HepG2 (cell line): ENCODE measurements around the gene SF3B6. TPM values are rescaled to one million over a fixed set of nuclear protein-coding genes. Genes with fewer than 3 reads are reported as not detected.

Experiments used
- ARNTL ChIP-seq: sonication (generic); formaldehyde crosslinking; IDR thresholded peaks from 2 replicates; pipeline ENCODE4 v1.4.0; 2020; ENCODE audit warnings: mild to moderate bottlenecking, missing genetic modification reagents
- EZH2 ChIP-seq: conservative IDR thresholded peaks from 2 replicates; pipeline ENCODE4 v1.6.1; 2012; ENCODE audit warnings: mild to moderate bottlenecking, low read depth, low read length, moderate library complexity
- FOXA3 ChIP-seq: IDR thresholded peaks from 2 replicates; pipeline ENCODE4 v1.6.1; 2016; ENCODE audit warnings: missing genetic modification reagents, missing compliant biosample characterization
- GATAD1 ChIP-seq: IDR thresholded peaks from 2 replicates; pipeline ENCODE4 v1.6.1; 2016; ENCODE audit warnings: missing genetic modification reagents, missing compliant biosample characterization
- GLI4 ChIP-seq: sonication (generic); formaldehyde crosslinking; IDR thresholded peaks from 2 replicates; pipeline ENCODE4 v1.5.1; 2020; ENCODE audit warnings: missing genetic modification reagents, mild to moderate bottlenecking, moderate library complexity, borderline replicate concordance
- GZF1 ChIP-seq: sonication (generic); formaldehyde crosslinking; IDR thresholded peaks from 2 replicates; pipeline ENCODE4 v1.5.1; 2020; ENCODE audit warnings: mild to moderate bottlenecking, missing genetic modification reagents
- HMGXB3 ChIP-seq: sonication (generic); formaldehyde crosslinking; IDR thresholded peaks from 2 replicates; pipeline ENCODE4 v1.4.0; 2020; ENCODE audit warnings: missing genetic modification reagents, borderline replicate concordance
- IKZF1 ChIP-seq: fragments of 450-650 bp; IDR thresholded peaks from 2 replicates; pipeline ENCODE4 v1.7.1; 2016
- NFKB2 ChIP-seq: sonication (generic); formaldehyde crosslinking; IDR thresholded peaks from 2 replicates; pipeline ENCODE4 v1.4.0; 2020; ENCODE audit warnings: missing genetic modification reagents, borderline replicate concordance
- POLR2G ChIP-seq: fragments of 200-400 bp; formaldehyde crosslinking; IDR thresholded peaks from 2 replicates; pipeline ENCODE4 v1.6.1; 2018; ENCODE audit warnings: mild to moderate bottlenecking, low read depth, low read length, moderate library complexity
- RORA ChIP-seq: sonication (generic); formaldehyde crosslinking; IDR thresholded peaks from 2 replicates; pipeline ENCODE4 v1.5.0; 2020; ENCODE audit warnings: mild to moderate bottlenecking, missing genetic modification reagents, moderate library complexity
- SNAPC2 ChIP-seq: sonication (generic); formaldehyde crosslinking; IDR thresholded peaks from 2 replicates; pipeline ENCODE4 v1.8.1; 2022; ENCODE audit warnings: mild to moderate bottlenecking, missing genetic modification reagents
- TFDP2 ChIP-seq: sonication (generic); formaldehyde crosslinking; IDR thresholded peaks from 2 replicates; pipeline ENCODE4 v1.4.0; 2020; ENCODE audit warnings: missing genetic modification reagents
- ZBTB1 ChIP-seq: sonication (generic); formaldehyde crosslinking; IDR thresholded peaks from 2 replicates; pipeline ENCODE4 v1.4.0; 2020; ENCODE audit warnings: missing genetic modification reagents, borderline replicate concordance
- ZNF350 ChIP-seq: sonication (generic); formaldehyde crosslinking; IDR thresholded peaks from 2 replicates; pipeline ENCODE4 v1.4.0; 2020; ENCODE audit warnings: mild to moderate bottlenecking, low read depth, missing genetic modification reagents, borderline replicate concordance
- polyA plus RNA-seq, 8 experiments: library from polyadenylated mRNA; depleted of rRNA in 3 of 8; stranded (reverse) in 7 of 8; unstranded in 1 of 8; fragments of >200 nt; fragmentation: Illumina TruSeq in 4 of 8; extraction: Trizol in 4 of 8; gene quantifications; 2 replicates each; pipeline versions ENCODE4 v1.2.1 to v1.2.3, GENCODE V29; 2011 to 2016; ENCODE audit warnings: low read depth in 4 of 8, missing spikeins in 1 of 8, mixed read lengths in 1 of 8; ENCODE audit not compliant: insufficient read depth in 1 of 8
- total RNA-seq, 5 experiments: library from RNA; depleted of rRNA; stranded (reverse); fragments of >200 nt; fragmentation: Illumina TruSeq; extraction: Trizol; gene quantifications; 2 replicates each; pipeline ENCODE4 v1.2.3, GENCODE V29; 2016; ENCODE audit warnings: low read depth in 1 of 5
- TF ChIP-seq, protein P1 (sequence below): sonication (generic); formaldehyde crosslinking; IDR thresholded peaks from 2 replicates; pipeline ENCODE4 v1.5.0; 2020; ENCODE audit warnings: mild to moderate bottlenecking, missing genetic modification reagents
- TF ChIP-seq, protein P2 (sequence below): sonication (generic); formaldehyde crosslinking; IDR thresholded peaks from 2 replicates; pipeline ENCODE4 v1.4.0; 2020; ENCODE audit warnings: mild to moderate bottlenecking, missing genetic modification reagents
- TF ChIP-seq, protein P3 (sequence below): sonication (generic); formaldehyde crosslinking; IDR thresholded peaks from 2 replicates; pipeline ENCODE4 v1.9.0; 2021; ENCODE audit warnings: missing genetic modification reagents, mild to moderate bottlenecking, borderline replicate concordance

Gene SF3B6
- total and polyA plus RNA-seq, 2 of the 13 experiments (the other 11 are each of a cell fraction or from before 2014, with no cell fraction given), result 177 to 182 TPM

- TF ChIP-seq HMGXB3, result 0 out of 2 replicates have a peak, but pooled peaks have one; percentile 40
- TF ChIP-seq ZBTB1, result 0 out of 2 replicates have a peak, but pooled peaks have one; percentile 10
- TF ChIP-seq EZH2, result no peak
- no peak for TF ChIP-seq TFDP2 (CRISPR knock-in tag)
- TF ChIP-seq, protein P1, sequence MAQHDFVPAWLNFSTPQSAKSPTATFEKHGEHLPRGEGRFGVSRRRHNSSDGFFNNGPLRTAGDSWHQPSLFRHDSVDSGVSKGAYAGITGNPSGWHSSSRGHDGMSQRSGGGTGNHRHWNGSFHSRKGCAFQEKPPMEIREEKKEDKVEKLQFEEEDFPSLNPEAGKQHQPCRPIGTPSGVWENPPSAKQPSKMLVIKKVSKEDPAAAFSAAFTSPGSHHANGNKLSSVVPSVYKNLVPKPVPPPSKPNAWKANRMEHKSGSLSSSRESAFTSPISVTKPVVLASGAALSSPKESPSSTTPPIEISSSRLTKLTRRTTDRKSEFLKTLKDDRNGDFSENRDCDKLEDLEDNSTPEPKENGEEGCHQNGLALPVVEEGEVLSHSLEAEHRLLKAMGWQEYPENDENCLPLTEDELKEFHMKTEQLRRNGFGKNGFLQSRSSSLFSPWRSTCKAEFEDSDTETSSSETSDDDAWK (CRISPR knock-in tag), result no peak
- TF ChIP-seq RORA (CRISPR knock-in tag), result no peak
- TF ChIP-seq, protein P2, sequence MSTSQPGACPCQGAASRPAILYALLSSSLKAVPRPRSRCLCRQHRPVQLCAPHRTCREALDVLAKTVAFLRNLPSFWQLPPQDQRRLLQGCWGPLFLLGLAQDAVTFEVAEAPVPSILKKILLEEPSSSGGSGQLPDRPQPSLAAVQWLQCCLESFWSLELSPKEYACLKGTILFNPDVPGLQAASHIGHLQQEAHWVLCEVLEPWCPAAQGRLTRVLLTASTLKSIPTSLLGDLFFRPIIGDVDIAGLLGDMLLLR, result no peak
- peak; percentile 50; the same call in 1 of the 2 replicates for TF ChIP-seq GLI4 (CRISPR knock-in tag)
- peak; percentile 80 for TF ChIP-seq GATAD1 (CRISPR knock-in tag)
- peak; percentile 93; the same call in 1 of the 2 replicates for TF ChIP-seq NFKB2 (CRISPR knock-in tag)
- no peak for TF ChIP-seq IKZF1
- peak; percentile 77; the same call in 1 of the 2 replicates for TF ChIP-seq SNAPC2
- TF ChIP-seq, protein P3, sequence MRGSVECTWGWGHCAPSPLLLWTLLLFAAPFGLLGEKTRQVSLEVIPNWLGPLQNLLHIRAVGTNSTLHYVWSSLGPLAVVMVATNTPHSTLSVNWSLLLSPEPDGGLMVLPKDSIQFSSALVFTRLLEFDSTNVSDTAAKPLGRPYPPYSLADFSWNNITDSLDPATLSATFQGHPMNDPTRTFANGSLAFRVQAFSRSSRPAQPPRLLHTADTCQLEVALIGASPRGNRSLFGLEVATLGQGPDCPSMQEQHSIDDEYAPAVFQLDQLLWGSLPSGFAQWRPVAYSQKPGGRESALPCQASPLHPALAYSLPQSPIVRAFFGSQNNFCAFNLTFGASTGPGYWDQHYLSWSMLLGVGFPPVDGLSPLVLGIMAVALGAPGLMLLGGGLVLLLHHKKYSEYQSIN, result no peak
- TF ChIP-seq ZNF350 (CRISPR knock-in tag), result peak; percentile 85; the same call in 1 of the 2 replicates
- TF ChIP-seq FOXA3 (CRISPR knock-in tag), result no peak
- peak; percentile 58; the same call in 1 of the 2 replicates for TF ChIP-seq ARNTL (CRISPR knock-in tag)
- peak; percentile 92 for TF ChIP-seq POLR2G
- TF ChIP-seq GZF1 (CRISPR knock-in tag), result no peak
Measured at GRCh38 chr2:24084386-24085199, 8.5 kb upstream of the SF3B6 start, which contains the start of gene TP53I3 (continued).
